ENCODE measurements around the gene SND1.

- no peak for TF ChIP-seq SP1 (IDR thresholded peaks at IDR 0.05)
- no peak for TF ChIP-seq FOXM1 (IDR thresholded peaks at IDR 0.05; ENCODE audit: borderline replicate concordance)
- TF ChIP-seq SUZ12 (IDR thresholded peaks at IDR 0.05) = no peak
- TF ChIP-seq BHLHE40 (IDR thresholded peaks at IDR 0.05; ENCODE audit: borderline replicate concordance) = no peak
- TF ChIP-seq L3MBTL2 (conservative IDR thresholded peaks at IDR 0.05) = no peak
- no peak for TF ChIP-seq NFRKB (IDR thresholded peaks at IDR 0.05)
- no peak for TF ChIP-seq LEF1 (IDR thresholded peaks at IDR 0.05; ENCODE audit: borderline replicate concordance)
- TF ChIP-seq PKNOX1 (IDR thresholded peaks at IDR 0.05) = no peak
- no peak for TF ChIP-seq TARDBP (IDR thresholded peaks at IDR 0.05)
- no peak for TF ChIP-seq HDGF (IDR thresholded peaks at IDR 0.05; ENCODE audit: borderline replicate concordance)
- TF ChIP-seq ARNT (IDR thresholded peaks at IDR 0.05) = no peak
- no peak for TF ChIP-seq FOXA1 (IDR thresholded peaks at IDR 0.05)
These were observed 99.8 kb downstream of the SND1 start for GRCh38 chr7:127751490-127752448.
